SK-N-SH (cell line): ENCODE data around the gene SLN. TPM values are rescaled to one million over a fixed set of nuclear protein-coding genes. Genes with fewer than 3 reads are reported as not detected.

Source experiments
- CTCF ChIA-PET: fragments of 300-600, 350-600 bp; formaldehyde crosslinking; extraction: SDS; loops from one replicate; lab custom pipeline; 2021; lab: Yijun Ruan, JAX
- POLR2A ChIA-PET: fragments of 350-600 bp; sonication (Branson Sonifier 250); formaldehyde crosslinking; extraction: SDS; loops from one replicate; lab custom pipeline; 2020; ENCODE audit warnings: antibody characterized with exemption, inconsistent platforms; lab: Yijun Ruan, JAX
- DNase-seq: peaks from one replicate; pipeline ENCODE4 v3.0.0; 2012
- H2AFZ ChIP-seq: fragments of 200-600 bp; sonication (generic); 2 replicates; pipeline ENCODE4 v1.8.1; 2016; ENCODE audit warnings: antibody characterized with exemption, mild to moderate bottlenecking, low read depth
- H3F3A ChIP-seq: fragments of 200-600 bp; sonication (generic); replicated peaks from 2 replicates; pipeline ENCODE3; 2016; ENCODE audit warnings: antibody characterized with exemption, mild to moderate bottlenecking; ENCODE audit not compliant: insufficient read depth
- H3K27ac ChIP-seq, 2 experiments: fragments of 200-500 bp in 1 of 2; fragments of 200-600 bp in 1 of 2; sonication (Bioruptor generic) in 1 of 2; sonication (generic), shearing (Covaris generic) in 1 of 2; 2 replicates each; pipeline versions ENCODE4 v1.5.1 to v1.6.1; 2014 to 2016; ENCODE audit warnings: low read depth in 2 of 2, inconsistent platforms in 1 of 2, low read length in 1 of 2, mild to moderate bottlenecking in 1 of 2, mixed read lengths in 1 of 2
- H3K27me3 ChIP-seq: fragments of 200-600 bp; sonication (generic), shearing (Covaris generic); 2 replicates; pipeline ENCODE4 v1.6.1; 2016; ENCODE audit warnings: mixed run types; ENCODE audit not compliant: insufficient read depth
- H3K36me3 ChIP-seq, 2 experiments: fragments of 200-500 bp in 1 of 2; fragments of 200-600 bp in 1 of 2; sonication (Bioruptor generic) in 1 of 2; sonication (generic) in 1 of 2; replicated peaks in 1 of 2; 2 replicates each; pipeline versions ENCODE3 to v1.5.1; 2014 to 2016; ENCODE audit warnings: low read length in 1 of 2, mild to moderate bottlenecking in 1 of 2; ENCODE audit not compliant: insufficient read depth in 2 of 2, control insufficient read depth in 1 of 2
- H3K4me1 ChIP-seq, 2 experiments: fragments of 200-500 bp in 1 of 2; fragments of 200-600 bp in 1 of 2; sonication (Bioruptor generic) in 1 of 2; sonication (generic), shearing (Covaris generic) in 1 of 2; 2 replicates each; pipeline versions ENCODE4 v1.5.1 to v1.6.1; 2014 to 2016; ENCODE audit warnings: low read depth in 1 of 2, low read length in 1 of 2, mixed run types in 1 of 2; ENCODE audit not compliant: insufficient read depth in 2 of 2, control insufficient read depth in 1 of 2
- H3K4me2 ChIP-seq: fragments of 200-600 bp; sonication (generic), shearing (Covaris generic); 2 replicates; pipeline ENCODE4 v1.6.1; 2017; ENCODE audit warnings: mixed run types
- H3K4me3 ChIP-seq, 2 experiments: fragments of 200-500 bp in 1 of 2; fragments of 200-600 bp in 1 of 2; sonication (Bioruptor generic) in 1 of 2; sonication (generic), shearing (Covaris generic) in 1 of 2; 2 replicates each; pipeline versions ENCODE4 v1.5.1 to v1.8.1; 2014 to 2016; ENCODE audit warnings: low read depth in 2 of 2, inconsistent platforms in 1 of 2, low read length in 1 of 2, mild to moderate bottlenecking in 1 of 2, mixed read lengths in 1 of 2, moderate library complexity in 1 of 2
- H3K79me2 ChIP-seq: fragments of 200-600 bp; sonication (generic); 2 replicates; pipeline ENCODE4 v1.8.1; 2017; ENCODE audit warnings: mild to moderate bottlenecking; ENCODE audit not compliant: insufficient read depth
- H3K9ac ChIP-seq: fragments of 200-600 bp; sonication (generic); 2 replicates; pipeline ENCODE4 v1.6.1; 2017; ENCODE audit warnings: mixed run types
- H3K9me2 ChIP-seq: fragments of 200-600 bp; sonication (generic); 2 replicates; pipeline ENCODE4 v1.6.1; 2017; ENCODE audit warnings: mixed run types
- H3K9me3 ChIP-seq: fragments of 200-600 bp; sonication (generic); 2 replicates; pipeline ENCODE4 v1.6.1; 2017; ENCODE audit warnings: mixed run types, mild to moderate bottlenecking, moderate library complexity
- H4K20me1 ChIP-seq: fragments of 200-600 bp; sonication (generic); 2 replicates; pipeline ENCODE4 v1.6.1; 2017; ENCODE audit warnings: mild to moderate bottlenecking, mixed run types; ENCODE audit not compliant: insufficient read depth
- EP300 ChIP-seq, 2 experiments: IDR thresholded peaks; 2 replicates each; pipeline versions ENCODE4 v1.4.0 to v1.6.1; 2012; ENCODE audit warnings: borderline replicate concordance in 1 of 2, low read depth in 1 of 2, low read length in 1 of 2
- EZH2phosphoT487 ChIP-seq: fragments of 200-600 bp; sonication (generic); IDR thresholded peaks from 2 replicates; pipeline ENCODE4 v1.6.1; 2017; ENCODE audit warnings: low read depth, mixed run types, mild to moderate bottlenecking, antibody characterized with exemption, moderate library complexity, borderline replicate concordance
- FOXJ3 ChIP-seq: sonication (generic); formaldehyde crosslinking; IDR thresholded peaks from 2 replicates; pipeline ENCODE4 v1.5.1; 2020; ENCODE audit warnings: mild to moderate bottlenecking, missing genetic modification reagents
- FOXM1 ChIP-seq: IDR thresholded peaks from 2 replicates; pipeline ENCODE4 v1.4.0; 2012; ENCODE audit warnings: low read depth, mild to moderate bottlenecking
- GATA2 ChIP-seq: sonication (generic); formaldehyde crosslinking; IDR thresholded peaks from 2 replicates; pipeline ENCODE4 v1.5.0; 2020; ENCODE audit warnings: mild to moderate bottlenecking, missing genetic modification reagents
- MXI1 ChIP-seq: IDR thresholded peaks from 2 replicates; pipeline ENCODE4 v1.6.1; 2012; ENCODE audit warnings: mild to moderate bottlenecking, low read depth, low read length, improper control_type of control experiment
- NRF1 ChIP-seq: IDR thresholded peaks from 2 replicates; pipeline ENCODE4 v1.6.1; 2012; ENCODE audit warnings: low read depth, mild to moderate bottlenecking, low read length
- POLR2AphosphoS5 ChIP-seq: IDR thresholded peaks from 2 replicates; pipeline ENCODE4 v1.6.1; 2012; ENCODE audit warnings: low read depth, low read length
- RFX5 ChIP-seq: IDR thresholded peaks from 2 replicates; pipeline ENCODE4 v1.6.1; 2012; ENCODE audit warnings: mild to moderate bottlenecking, improper control_type of control experiment, low read length
- RXRA ChIP-seq: IDR thresholded peaks from 2 replicates; pipeline ENCODE4 v1.4.0; 2012; ENCODE audit warnings: low read depth, mild to moderate bottlenecking, borderline replicate concordance
- SMC3 ChIP-seq: IDR thresholded peaks from 2 replicates; pipeline ENCODE4 v1.6.1; 2012; ENCODE audit warnings: low read depth, low read length, improper control_type of control experiment
- TAF1 ChIP-seq: IDR thresholded peaks from 2 replicates; pipeline ENCODE4 v1.6.1; 2012; ENCODE audit warnings: low read depth, mild to moderate bottlenecking, low read length, moderate library complexity, borderline replicate concordance
- YY1 ChIP-seq: IDR thresholded peaks from 2 replicates; pipeline ENCODE4 v1.4.0; 2012; ENCODE audit warnings: low read depth, mild to moderate bottlenecking
- WGBS: methylation state at CpG from one replicate; pipeline ENCODE4 v1.1.6; 2017; ENCODE audit warnings: low lambda C conversion rate; 5-methylcytosine and 5-hydroxymethylcytosine counted together
- polyA plus RNA-seq, 3 experiments: library from polyadenylated mRNA; depleted of rRNA; stranded (reverse); fragments of >200 nt; gene quantifications; 2 replicates each; pipeline ENCODE4 v1.2.3, GENCODE V29; 2012
- TF ChIP-seq, protein P1 (sequence below): IDR thresholded peaks from 2 replicates; pipeline ENCODE4; 2012
- TF ChIP-seq, protein P2 (sequence below): IDR thresholded peaks from 2 replicates; pipeline ENCODE4 v1.4.0; 2012; ENCODE audit warnings: low read depth
- TF ChIP-seq, protein P3 (sequence below): IDR thresholded peaks from 2 replicates; pipeline ENCODE4 v1.4.0; 2012; ENCODE audit warnings: low read depth, borderline replicate concordance
- TF ChIP-seq, protein P4 (sequence below): fragments of 200-600 bp; sonication (generic); IDR thresholded peaks from 2 replicates; pipeline ENCODE4 v1.6.1; 2017; ENCODE audit warnings: antibody characterized with exemption, mild to moderate bottlenecking, moderate library complexity
- TF ChIP-seq, protein P5 (sequence below): IDR thresholded peaks from 2 replicates; pipeline ENCODE4 v1.6.1; 2012; ENCODE audit warnings: mild to moderate bottlenecking, low read depth, low read length, moderate library complexity

Gene SLN
- polyA plus RNA-seq, 1 of the 3 experiments (the other 2 are of a cell fraction) = not detected

GRCh38 chr11:107750313-107750712 is 38.5 kb upstream of the SLN start:
- Histone ChIP-seq H3K36me3 (no peaks in the 10 kb centered on the region), H3K79me2 (no peaks in the 10 kb centered on the region), H3K4me1 (no peaks in the 10 kb centered on the region), H2AFZ (no peak overlapping the region), H3K9me2 (no peaks in the 10 kb centered on the region), H3K27me3 (no peaks in the 10 kb centered on the region), H3K9me3 (no peaks in the 10 kb centered on the region), H3K4me3 (no peak overlapping the region), H4K20me1 (no peaks in the 10 kb centered on the region), H3F3A (no peaks in the 10 kb centered on the region), H3K4me2 (no peak overlapping the region), H3K9ac (no peak overlapping the region), H3K27ac (no peak overlapping the region)
- POLR2A ChIA-PET = no interaction called here
- TF ChIP-seq POLR2AphosphoS5 (no peak), TAF1 (no peak)
- TF ChIP-seq, protein P1, sequence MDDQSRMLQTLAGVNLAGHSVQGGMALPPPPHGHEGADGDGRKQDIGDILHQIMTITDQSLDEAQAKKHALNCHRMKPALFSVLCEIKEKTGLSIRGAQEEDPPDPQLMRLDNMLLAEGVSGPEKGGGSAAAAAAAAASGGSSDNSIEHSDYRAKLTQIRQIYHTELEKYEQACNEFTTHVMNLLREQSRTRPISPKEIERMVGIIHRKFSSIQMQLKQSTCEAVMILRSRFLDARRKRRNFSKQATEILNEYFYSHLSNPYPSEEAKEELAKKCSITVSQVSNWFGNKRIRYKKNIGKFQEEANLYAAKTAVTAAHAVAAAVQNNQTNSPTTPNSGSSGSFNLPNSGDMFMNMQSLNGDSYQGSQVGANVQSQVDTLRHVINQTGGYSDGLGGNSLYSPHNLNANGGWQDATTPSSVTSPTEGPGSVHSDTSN = no peak
- DNase-seq = no peak
- CTCF ChIA-PET = no interaction called here
- WGBS = 43% methylated on average over 5 of the region's 15 CpGs

DNA sequence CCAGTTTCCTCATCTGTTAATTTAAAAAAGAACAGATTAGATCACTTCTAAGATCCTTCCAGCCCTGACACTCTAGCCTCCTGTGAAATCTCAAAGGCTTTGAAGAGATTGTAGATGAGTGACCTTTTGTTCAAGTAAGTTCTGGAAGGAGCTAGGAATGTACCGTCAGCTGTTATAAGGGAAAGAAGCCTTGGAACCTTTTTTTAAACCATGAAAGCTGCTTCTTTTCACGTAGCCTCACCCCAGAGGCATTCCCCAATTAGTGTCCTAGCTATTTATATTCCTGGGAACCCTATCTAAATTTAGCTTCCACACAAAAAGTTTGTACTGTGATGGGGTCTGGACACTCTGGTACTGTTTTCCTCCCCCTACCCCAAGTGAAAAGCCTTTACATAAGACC is 35.8 kb upstream of the SLN start:
- no peak overlapping the region for H3K4me3 ChIP-seq
- no peak overlapping the region for H3K27ac ChIP-seq
- DNase-seq = no peak
- no peak overlapping the region for H3K9ac ChIP-seq
- ChIA-PET CTCF (interaction anchor here (0.9 kb wide), 1 partner anchor 11 kb away, joined by 3 read pairs; no protein-coding TSS in a partner anchor), POLR2A (no interaction called here)
- no peaks in the 10 kb centered on the region for H3K27me3 ChIP-seq
- WGBS = 46% methylated on average over 2 of the region's 2 CpGs
- no peaks in the 10 kb centered on the region for H3K79me2 ChIP-seq
- no peaks in the 10 kb centered on the region for H4K20me1 ChIP-seq
- H3K4me2 ChIP-seq = no peak overlapping the region
- H3K9me3 ChIP-seq = no peaks in the 10 kb centered on the region
- H2AFZ ChIP-seq = no peak overlapping the region
- no peaks in the 10 kb centered on the region for H3K4me1 ChIP-seq
- no peaks in the 10 kb centered on the region for H3K36me3 ChIP-seq
- no peaks in the 10 kb centered on the region for H3F3A ChIP-seq
- H3K9me2 ChIP-seq = no peaks in the 10 kb centered on the region
- TF ChIP-seq, protein P2, sequence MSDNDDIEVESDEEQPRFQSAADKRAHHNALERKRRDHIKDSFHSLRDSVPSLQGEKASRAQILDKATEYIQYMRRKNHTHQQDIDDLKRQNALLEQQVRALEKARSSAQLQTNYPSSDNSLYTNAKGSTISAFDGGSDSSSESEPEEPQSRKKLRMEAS = no peak
- no peak for TF ChIP-seq FOXJ3 (CRISPR knock-in tag)
- TF ChIP-seq GATA2 (CRISPR knock-in tag) = no peak
- no peak for TF ChIP-seq SMC3
- TF ChIP-seq NRF1 = no peak
- TF ChIP-seq, protein P3, sequence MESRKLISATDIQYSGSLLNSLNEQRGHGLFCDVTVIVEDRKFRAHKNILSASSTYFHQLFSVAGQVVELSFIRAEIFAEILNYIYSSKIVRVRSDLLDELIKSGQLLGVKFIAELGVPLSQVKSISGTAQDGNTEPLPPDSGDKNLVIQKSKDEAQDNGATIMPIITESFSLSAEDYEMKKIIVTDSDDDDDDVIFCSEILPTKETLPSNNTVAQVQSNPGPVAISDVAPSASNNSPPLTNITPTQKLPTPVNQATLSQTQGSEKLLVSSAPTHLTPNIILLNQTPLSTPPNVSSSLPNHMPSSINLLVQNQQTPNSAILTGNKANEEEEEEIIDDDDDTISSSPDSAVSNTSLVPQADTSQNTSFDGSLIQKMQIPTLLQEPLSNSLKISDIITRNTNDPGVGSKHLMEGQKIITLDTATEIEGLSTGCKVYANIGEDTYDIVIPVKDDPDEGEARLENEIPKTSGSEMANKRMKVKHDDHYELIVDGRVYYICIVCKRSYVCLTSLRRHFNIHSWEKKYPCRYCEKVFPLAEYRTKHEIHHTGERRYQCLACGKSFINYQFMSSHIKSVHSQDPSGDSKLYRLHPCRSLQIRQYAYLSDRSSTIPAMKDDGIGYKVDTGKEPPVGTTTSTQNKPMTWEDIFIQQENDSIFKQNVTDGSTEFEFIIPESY = no peak
- no peak for TF ChIP-seq MXI1
- TF ChIP-seq, protein P4, sequence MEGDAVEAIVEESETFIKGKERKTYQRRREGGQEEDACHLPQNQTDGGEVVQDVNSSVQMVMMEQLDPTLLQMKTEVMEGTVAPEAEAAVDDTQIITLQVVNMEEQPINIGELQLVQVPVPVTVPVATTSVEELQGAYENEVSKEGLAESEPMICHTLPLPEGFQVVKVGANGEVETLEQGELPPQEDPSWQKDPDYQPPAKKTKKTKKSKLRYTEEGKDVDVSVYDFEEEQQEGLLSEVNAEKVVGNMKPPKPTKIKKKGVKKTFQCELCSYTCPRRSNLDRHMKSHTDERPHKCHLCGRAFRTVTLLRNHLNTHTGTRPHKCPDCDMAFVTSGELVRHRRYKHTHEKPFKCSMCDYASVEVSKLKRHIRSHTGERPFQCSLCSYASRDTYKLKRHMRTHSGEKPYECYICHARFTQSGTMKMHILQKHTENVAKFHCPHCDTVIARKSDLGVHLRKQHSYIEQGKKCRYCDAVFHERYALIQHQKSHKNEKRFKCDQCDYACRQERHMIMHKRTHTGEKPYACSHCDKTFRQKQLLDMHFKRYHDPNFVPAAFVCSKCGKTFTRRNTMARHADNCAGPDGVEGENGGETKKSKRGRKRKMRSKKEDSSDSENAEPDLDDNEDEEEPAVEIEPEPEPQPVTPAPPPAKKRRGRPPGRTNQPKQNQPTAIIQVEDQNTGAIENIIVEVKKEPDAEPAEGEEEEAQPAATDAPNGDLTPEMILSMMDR = no peak
- TF ChIP-seq FOXM1 = no peak
- TF ChIP-seq, protein P1 = no peak
- TF ChIP-seq RFX5 = no peak
- TF ChIP-seq EP300 (IDR thresholded peaks at IDR 0.05; ENCODE audit: borderline replicate concordance in 1 of 2, low read depth in 1 of 2, low read length in 1 of 2) = no peak
- TF ChIP-seq, protein P5, sequence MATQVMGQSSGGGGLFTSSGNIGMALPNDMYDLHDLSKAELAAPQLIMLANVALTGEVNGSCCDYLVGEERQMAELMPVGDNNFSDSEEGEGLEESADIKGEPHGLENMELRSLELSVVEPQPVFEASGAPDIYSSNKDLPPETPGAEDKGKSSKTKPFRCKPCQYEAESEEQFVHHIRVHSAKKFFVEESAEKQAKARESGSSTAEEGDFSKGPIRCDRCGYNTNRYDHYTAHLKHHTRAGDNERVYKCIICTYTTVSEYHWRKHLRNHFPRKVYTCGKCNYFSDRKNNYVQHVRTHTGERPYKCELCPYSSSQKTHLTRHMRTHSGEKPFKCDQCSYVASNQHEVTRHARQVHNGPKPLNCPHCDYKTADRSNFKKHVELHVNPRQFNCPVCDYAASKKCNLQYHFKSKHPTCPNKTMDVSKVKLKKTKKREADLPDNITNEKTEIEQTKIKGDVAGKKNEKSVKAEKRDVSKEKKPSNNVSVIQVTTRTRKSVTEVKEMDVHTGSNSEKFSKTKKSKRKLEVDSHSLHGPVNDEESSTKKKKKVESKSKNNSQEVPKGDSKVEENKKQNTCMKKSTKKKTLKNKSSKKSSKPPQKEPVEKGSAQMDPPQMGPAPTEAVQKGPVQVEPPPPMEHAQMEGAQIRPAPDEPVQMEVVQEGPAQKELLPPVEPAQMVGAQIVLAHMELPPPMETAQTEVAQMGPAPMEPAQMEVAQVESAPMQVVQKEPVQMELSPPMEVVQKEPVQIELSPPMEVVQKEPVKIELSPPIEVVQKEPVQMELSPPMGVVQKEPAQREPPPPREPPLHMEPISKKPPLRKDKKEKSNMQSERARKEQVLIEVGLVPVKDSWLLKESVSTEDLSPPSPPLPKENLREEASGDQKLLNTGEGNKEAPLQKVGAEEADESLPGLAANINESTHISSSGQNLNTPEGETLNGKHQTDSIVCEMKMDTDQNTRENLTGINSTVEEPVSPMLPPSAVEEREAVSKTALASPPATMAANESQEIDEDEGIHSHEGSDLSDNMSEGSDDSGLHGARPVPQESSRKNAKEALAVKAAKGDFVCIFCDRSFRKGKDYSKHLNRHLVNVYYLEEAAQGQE = no peak
- TF ChIP-seq YY1 = no peak
- no peak for TF ChIP-seq RXRA
- TF ChIP-seq EZH2phosphoT487 = no peak
